GM19395 (cell line): ENCODE results near the gene TMEM217.

Experiments
- ATAC-seq: cut with Tn5 transposase; IDR thresholded peaks from one replicate; pipeline ENCODE4 v1.9.1; 2021; ENCODE audit warnings: mild to moderate bottlenecking, moderate library complexity; ENCODE audit not compliant: unreplicated experiment

Gene TMEM217

DNA sequence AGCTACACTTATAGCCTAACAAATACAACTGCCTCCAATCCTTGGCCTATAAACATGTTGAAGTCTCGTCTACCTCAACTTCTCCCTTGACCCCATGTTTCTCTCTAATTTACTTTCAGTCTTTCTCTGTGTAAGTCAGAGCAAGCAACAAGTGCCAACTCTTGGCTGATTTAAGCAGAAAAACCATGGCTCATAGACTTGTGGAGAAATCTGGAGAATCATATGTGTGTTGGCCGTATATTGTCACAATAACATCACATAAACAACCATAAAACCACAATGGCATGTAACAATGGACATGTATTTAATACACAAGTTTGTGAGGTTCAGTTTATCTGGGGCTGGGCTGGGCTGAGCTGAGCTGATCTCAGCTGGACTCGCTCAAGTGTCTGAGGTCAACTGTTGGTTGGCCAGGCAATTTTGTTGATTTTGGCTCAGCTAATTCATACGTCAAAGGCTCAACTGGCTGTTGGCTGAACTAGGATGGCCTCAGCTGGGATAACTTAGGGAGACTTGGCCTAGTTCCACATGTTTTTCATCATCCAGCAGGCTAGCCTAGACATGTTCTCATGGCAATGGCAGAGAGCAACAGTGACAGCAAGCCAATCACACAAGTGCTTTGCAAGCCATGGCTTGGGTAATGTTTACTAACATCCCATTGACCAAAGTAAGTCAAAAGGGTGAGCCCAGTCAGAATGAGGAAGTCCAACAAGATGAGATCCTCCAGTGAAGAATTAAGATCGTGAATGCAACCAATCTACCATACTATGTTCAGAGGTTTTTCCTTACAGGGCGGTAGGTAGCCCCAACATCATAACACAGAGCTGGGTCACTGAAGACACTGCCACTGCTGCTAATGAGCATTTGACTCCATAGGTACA is 13.3 kb downstream of the TMEM217 start:
- ATAC-seq = no peak

- ATAC-seq = no peak
Measured at GRCh38 chr6:37243816-37244370, 14.1 kb downstream of the TMEM217 start.

- no peak for ATAC-seq
Measured at GRCh38 chr6:37243131-37243815, 14.7 kb downstream of the TMEM217 start.

DNA sequence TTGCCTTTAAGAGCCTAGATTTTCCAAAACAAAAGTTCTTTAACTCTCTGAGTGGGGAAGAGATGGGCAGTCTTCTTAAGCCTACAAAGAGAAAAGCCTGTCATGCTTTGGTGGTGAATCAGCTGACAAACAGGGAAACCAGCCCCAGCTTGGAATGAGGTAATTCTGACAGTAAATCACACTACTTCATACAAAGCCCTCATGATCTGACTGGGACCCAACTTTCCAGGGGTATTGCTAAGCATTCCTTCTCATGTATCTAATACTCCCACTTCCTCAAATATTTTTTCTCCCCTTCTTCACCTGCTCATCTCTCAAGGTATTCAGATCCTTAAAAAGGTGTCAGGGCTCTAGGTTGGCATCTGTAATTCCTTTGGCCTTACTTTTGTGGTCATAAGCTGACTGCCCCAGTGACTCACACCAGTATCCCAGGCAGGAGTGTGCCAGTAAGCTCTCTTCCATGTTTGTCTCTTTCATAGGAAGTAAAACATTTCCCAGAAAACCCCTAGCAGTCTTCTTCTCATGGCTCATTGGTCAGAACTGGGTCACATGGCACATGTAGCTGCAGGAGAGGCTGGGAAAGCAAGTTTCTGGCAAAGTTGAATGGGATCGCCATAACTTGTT is 15.4 kb downstream of the TMEM217 start:
- ATAC-seq = no peak

- no peak for ATAC-seq
Measured at GRCh38 chr6:37241775-37242428, 16.0 kb downstream of the TMEM217 start.

DNA sequence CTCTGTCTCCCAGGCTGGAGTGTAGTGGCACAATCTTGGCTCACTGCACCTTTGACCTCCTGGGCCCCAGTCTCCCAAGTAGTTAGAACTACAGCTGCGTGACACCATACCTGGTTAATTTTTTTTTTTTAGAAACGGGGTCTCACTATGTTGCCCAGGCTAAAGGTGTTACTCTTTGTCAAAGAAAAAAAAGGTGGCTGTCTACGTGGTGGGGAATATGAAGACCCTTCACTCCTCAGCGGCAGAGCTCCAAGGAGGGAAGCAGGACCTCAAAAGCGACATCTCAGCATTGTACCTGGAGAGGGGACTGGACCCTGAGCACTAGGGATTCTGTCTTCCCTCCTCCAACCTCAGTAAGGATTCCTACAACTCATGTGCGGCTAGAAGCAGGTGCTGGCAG is 16.8 kb downstream of the TMEM217 start:
- ATAC-seq = no peak

DNA sequence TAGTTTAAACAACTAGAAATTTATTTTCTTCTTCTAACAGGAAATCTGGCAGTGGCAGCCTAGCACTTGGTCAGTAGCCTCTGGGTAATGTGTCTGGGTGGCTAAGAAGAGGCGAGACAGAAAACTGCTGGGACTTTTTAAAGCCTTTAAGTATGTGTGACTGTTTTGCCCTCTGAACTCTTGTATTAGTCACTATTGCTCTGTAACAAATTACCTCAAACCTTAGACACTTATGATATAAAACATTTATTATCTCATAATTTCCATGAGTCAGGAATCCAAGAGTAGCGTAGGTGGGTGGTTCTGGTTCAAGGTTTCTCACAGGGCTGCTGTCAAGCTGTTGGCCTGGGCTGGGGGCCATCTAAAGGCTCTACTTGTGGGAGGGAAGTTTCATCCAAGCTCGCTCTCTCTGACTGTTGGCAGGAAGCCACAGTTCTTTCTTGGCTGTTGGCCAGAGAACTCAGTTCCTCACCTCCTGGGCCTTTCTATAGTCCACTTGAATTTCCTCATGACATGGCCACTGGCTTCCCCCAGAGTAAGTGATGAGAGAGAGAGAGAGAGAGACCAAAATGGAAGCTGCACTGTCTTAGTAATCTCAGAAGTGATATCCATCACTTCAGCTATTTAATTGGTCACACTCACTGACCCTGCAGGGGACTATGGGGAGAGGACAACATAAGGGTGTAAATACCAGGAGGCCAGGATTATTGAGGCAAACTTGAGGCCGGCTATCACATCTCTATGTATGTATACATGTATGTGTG is 17.8 kb downstream of the TMEM217 start:
- peak; percentile 73 for ATAC-seq

DNA sequence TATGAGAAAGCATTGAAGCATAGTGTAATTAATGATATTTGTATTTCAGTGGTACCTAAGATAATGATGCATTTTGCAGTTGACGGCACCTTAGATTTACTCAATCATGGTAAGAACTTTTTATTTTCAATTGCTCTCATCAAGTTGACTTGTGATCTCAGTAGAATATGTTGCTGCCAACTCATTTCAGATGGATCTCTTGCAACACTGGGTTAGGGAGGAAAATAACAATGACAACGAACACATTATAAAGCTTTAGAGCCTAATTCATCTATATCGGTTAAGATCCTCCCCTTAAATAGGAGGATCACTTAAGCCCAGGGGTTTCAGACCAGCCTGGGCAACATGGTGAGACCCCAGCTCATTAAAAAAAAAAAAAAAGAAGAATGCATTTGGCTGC is 18.4 kb downstream of the TMEM217 start:
- no peak for ATAC-seq

DNA sequence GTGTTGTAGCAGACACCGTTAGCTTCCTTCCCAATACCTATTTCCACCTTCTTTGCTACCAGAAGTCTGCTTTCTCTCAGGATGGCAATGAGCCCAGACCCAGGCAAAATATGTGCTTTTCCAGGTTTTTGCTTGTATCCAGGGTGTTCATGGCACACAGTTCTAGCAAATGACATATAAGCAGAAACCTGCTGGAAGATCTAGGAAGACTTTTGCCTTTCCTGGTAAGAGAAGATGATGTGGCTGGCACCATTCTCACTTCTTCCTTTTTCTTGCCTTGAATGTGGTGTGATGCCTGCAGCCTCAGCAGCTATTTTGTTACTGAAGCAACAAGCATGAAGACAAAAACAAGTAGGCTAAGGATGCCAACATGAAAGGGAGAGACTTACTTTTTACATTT is 19.6 kb downstream of the TMEM217 start:
- no peak for ATAC-seq

- ATAC-seq = no peak
Measured at GRCh38 chr6:37237789-37238188, 20.2 kb downstream of the TMEM217 start.

DNA sequence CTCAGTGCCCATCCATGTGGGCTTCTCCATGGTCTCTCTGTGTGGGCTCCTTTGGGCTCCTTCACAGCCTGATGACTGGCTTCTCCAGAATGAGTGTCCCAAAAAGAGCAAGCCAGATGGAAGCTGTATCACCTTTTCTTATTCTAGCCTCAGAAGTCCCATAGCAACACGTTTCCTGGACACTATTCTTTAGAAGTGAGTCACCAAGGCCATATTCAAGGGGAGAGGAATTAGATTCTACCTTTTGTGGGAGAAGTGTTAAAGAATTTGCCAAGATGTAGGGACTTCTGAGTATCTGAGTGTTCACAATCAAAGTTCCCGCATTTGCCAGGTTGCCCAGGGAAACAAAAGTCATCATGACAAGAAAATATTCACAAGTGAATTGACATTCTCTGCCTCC is 21.0 kb downstream of the TMEM217 start:
- ATAC-seq = no peak

GRCh38 chr6:37233541-37233940 is 24.4 kb downstream of the TMEM217 start:
- no peak for ATAC-seq

DNA sequence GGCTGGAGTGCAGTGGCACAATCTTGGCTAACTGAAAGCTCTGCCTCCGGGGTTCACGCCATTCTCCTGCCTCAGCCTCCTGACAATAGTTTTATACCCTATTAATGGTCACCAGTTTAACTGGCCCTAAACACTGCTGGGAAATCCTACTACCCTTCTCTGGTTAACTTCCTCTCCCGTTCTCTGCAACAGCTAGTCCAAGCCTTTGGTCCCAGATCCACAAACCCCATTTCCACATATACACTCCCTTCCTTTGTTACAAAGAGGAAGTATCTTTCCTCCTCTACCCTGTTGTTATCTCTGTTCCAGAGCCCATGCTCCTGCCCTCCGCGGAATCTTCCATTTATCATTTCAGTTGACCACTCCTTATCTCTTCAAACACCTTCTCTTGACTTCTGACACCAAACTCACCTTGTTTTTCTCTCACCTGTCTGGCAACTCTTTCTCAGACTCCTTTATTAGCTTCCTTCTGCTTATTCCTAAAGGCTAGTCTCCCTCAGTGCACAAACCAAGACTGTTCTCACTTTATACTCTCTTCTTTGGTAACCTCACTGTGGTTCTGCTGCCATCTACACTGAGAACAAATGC is 25.4 kb downstream of the TMEM217 start:
- ATAC-seq = no peak

- ATAC-seq = no peak
Measured at GRCh38 chr6:37230104-37230503, 27.8 kb downstream of the TMEM217 start.

DNA sequence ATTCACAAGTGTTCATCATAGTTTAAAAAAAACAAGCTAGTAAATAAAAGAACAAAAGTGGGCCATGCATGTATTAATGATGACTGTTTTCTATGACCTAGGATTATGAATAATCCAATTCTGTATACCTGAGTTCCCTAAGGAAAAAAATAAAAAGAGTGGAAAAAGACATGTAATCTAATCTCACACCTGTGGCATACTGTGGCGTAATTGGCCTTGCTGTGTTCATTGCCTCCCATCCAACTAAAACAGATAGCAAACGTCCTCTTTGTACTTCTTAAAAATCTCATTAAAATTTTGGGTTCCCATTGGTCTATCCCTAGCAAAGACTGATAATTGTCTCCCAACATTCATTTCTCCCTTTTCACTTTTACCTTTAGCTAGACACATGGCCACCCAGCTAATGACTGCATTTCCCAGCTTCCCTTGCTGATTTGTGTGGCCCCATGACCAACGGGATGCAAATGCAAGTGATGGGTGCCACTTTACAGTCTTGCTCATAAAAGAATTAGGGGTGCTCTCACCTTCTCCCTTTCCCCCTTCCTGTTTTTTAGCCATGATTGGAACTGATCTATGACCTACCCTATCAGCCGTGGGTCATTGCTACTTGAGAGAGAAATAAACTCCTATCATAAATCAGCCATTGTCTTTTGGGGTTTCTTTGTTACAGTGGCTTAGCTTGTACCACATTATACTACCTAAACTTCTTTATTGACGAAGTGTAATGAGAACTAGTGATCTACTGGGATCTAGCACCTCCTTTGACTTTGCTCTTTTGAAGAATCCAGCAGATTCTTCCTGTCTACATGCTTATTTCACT is 32.4 kb downstream of the TMEM217 start:
- no peak for ATAC-seq

DNA sequence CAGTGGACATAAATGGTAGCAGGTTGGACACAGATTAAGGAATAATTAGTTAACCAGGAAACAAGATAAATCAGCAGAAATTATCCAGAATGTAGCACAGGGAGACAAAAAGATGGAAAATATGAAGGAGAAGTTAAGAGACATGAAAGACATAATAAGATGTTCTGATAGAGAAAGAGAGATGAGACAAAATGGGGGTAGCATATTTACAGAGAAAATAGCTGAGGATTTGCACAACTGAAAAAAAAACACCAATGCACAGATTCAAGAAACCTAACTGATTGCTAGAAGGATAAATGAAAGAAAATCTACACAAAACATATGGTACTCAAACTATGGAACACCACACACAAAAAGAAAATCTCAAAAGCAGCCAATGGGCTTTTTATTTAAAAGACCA is 35.0 kb downstream of the TMEM217 start:
- ATAC-seq = no peak

GRCh38 chr6:37222125-37222967 is 35.6 kb downstream of the TMEM217 start:
- peak; percentile 94 for ATAC-seq

DNA sequence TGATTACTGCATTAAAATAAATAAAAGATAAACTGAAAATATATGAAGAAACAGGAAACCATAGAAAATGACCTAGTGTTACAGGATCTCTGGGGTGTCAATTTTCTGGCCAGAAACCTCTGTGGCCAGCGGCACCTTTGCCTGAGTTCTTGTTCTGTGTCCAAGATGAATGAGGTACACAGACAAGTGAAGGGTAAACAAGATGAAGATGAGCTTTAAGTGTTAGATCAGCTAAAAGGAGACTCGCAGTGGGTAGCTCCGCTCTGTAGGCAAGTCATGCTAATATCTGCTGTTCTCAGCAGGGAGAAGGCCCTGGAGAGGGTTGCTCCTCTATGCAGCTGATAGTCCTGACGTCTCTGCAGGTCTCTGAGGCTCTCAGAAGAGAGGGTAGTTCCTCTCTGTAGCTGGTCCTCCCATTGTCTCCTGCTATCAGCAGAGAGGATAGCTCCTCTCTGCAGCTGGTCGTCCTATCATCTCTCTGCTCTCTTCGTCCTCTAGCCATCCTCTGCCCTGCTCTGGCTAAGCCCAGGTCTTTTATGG is 36.3 kb downstream of the TMEM217 start:
- peak; percentile 1 for ATAC-seq
